B cell (primary cell): ENCODE measurements around the gene RILPL2. TPM values are rescaled to one million over a fixed set of nuclear protein-coding genes. Genes with fewer than 3 reads are reported as not detected.

Experiments used
- ATAC-seq: fragments of 200-7000 bp; cut with Tn5 transposase; one replicate; pipeline ENCODE4 v1.10.0; 2021; ENCODE audit warnings: low read depth, mild to moderate bottlenecking, moderate number of reproducible peaks, moderate library complexity
- CTCF ChIA-PET: fragments of 350-600 bp; sonication (Branson Sonifier 250); formaldehyde crosslinking; loops from one replicate; lab custom pipeline; 2021; ENCODE audit warnings: antibody characterized with exemption, inconsistent platforms; lab: Charles Lee
- POLR2A ChIA-PET: fragments of 350-600 bp; sonication (Branson Sonifier 250); formaldehyde crosslinking; loops from one replicate; lab custom pipeline; 2021; ENCODE audit warnings: antibody characterized with exemption; lab: Charles Lee
- DNase-seq: peaks from one replicate; pipeline ENCODE4 v3.0.0; 2013
- H2AFZ ChIP-seq: 2 replicates; pipeline ENCODE4 v1.6.1; 2012; ENCODE audit warnings: mild to moderate bottlenecking, low read depth, low read length; ENCODE audit not compliant: insufficient read depth, poor library complexity, severe bottlenecking
- H3K27ac ChIP-seq, 2 donors: 1 replicate in 1 of 2; 2 replicates in 1 of 2; pipeline ENCODE4 v1.5.1; 2012 to 2013; ENCODE audit warnings: low read length in 2 of 2, mild to moderate bottlenecking in 2 of 2, moderate library complexity in 1 of 2
- H3K27me3 ChIP-seq, 4 experiments: fragments of 200-600 bp in 1 of 4; sonication (generic) in 1 of 4; replicated peaks in 1 of 4; 1 replicate in 2 of 4; 2 replicates in 2 of 4; pipeline versions ENCODE4 v1.6.1 to v1.7.0; 2013 to 2016; ENCODE audit warnings: low read length in 3 of 4, mild to moderate bottlenecking in 2 of 4, mixed read lengths in 1 of 4, moderate library complexity in 1 of 4; ENCODE audit not compliant: insufficient read depth in 4 of 4, control insufficient read depth in 3 of 4; ENCODE audit errors: control extremely low read depth in 1 of 4
- H3K36me3 ChIP-seq, 2 experiments: replicated peaks in 1 of 2; 1 replicate in 1 of 2; 2 replicates in 1 of 2; pipeline versions ENCODE4 v1.6.1 to v1.7.1; 2013; ENCODE audit warnings: low read length in 1 of 2; ENCODE audit not compliant: insufficient read depth in 2 of 2, control insufficient read depth in 1 of 2; ENCODE audit errors: control extremely low read depth in 1 of 2, extremely low read depth in 1 of 2
- H3K4me1 ChIP-seq, 2 donors: fragments of 200-600 bp in 1 of 2; sonication (generic) in 1 of 2; 1 replicate in 1 of 2; 2 replicates in 1 of 2; pipeline versions ENCODE4 v1.5.1 to v1.6.1; 2013 to 2017; ENCODE audit warnings: low read length in 2 of 2; ENCODE audit not compliant: control insufficient read depth in 2 of 2, insufficient read depth in 2 of 2
- H3K4me2 ChIP-seq: replicated peaks from 2 replicates; pipeline ENCODE3; 2012; ENCODE audit warnings: mild to moderate bottlenecking, low read depth, low read length; ENCODE audit not compliant: poor library complexity, severe bottlenecking
- H3K4me3 ChIP-seq, 5 experiments: fragments of 200-600 bp in 1 of 5; sonication (generic) in 1 of 5; 1 replicate in 3 of 5; 2 replicates in 2 of 5; pipeline versions ENCODE4 v1.5.1 to v1.7.0; 2011 to 2016; ENCODE audit warnings: low read length in 4 of 5, mild to moderate bottlenecking in 4 of 5, low read depth in 2 of 5, control low read depth in 1 of 5, moderate library complexity in 1 of 5; ENCODE audit not compliant: insufficient read depth in 1 of 5; ENCODE audit errors: control extremely low read depth in 1 of 5, extremely low read depth in 1 of 5
- H3K79me2 ChIP-seq: fragments of 200-600 bp; sonication (generic); one replicate; pipeline ENCODE4 v1.6.0; 2016; ENCODE audit warnings: low read length; ENCODE audit not compliant: control insufficient read depth, insufficient read depth
- H3K9ac ChIP-seq: fragments of 200-600 bp; sonication (generic); 2 replicates; pipeline ENCODE4 v1.6.1; 2017; ENCODE audit warnings: mild to moderate bottlenecking, low read length, moderate library complexity
- H3K9me3 ChIP-seq, 3 donors: one replicate each; pipeline versions ENCODE4 v1.6.1 to v1.7.1; 2013; ENCODE audit warnings: low read length in 2 of 3; ENCODE audit not compliant: control insufficient read depth in 2 of 3, insufficient read depth in 1 of 3; ENCODE audit errors: control extremely low read depth in 1 of 3
- H4K20me1 ChIP-seq: 2 replicates; pipeline ENCODE4 v1.6.0; 2012; ENCODE audit warnings: mild to moderate bottlenecking, low read length; ENCODE audit not compliant: insufficient read depth, control insufficient read depth, poor library complexity, severe bottlenecking
- H3K27ac Mint-ChIP-seq: one replicate; pipeline ENCODE4 v1.8.0; 2021; ENCODE audit warnings: mixed read lengths
- H3K27me3 Mint-ChIP-seq: one replicate; pipeline ENCODE4 v1.8.0; 2021; ENCODE audit warnings: mixed read lengths
- H3K4me1 Mint-ChIP-seq: one replicate; pipeline ENCODE4 v1.8.0; 2021; ENCODE audit warnings: mixed read lengths
- H3K4me3 Mint-ChIP-seq: one replicate; pipeline ENCODE4 v1.8.0; 2021; ENCODE audit warnings: mixed read lengths
- H3K9me3 Mint-ChIP-seq: one replicate; pipeline ENCODE4 v1.8.0; 2022; ENCODE audit warnings: mixed read lengths; ENCODE audit not compliant: insufficient read depth
- CTCF ChIP-seq: fragments of 200-600 bp; IDR thresholded peaks from one replicate; pipeline ENCODE4 v1.8.0; 2022; ENCODE audit warnings: antibody characterized with exemption, mild to moderate bottlenecking
- EZH2 ChIP-seq: IDR thresholded peaks from 2 replicates; pipeline ENCODE4 v1.6.1; 2012; ENCODE audit warnings: borderline replicate concordance, low read depth, mild to moderate bottlenecking, moderate library complexity, low read length; ENCODE audit not compliant: insufficient read depth, poor library complexity, severe bottlenecking
- WGBS: methylation state at CpG from one replicate; pipeline ENCODE4 v1.1.5; 2013; ENCODE audit warnings: missing lambda C conversion rate; ENCODE audit not compliant: insufficient coverage; 5-methylcytosine and 5-hydroxymethylcytosine counted together
- intact Hi-C: fragments of 100-400 bp; cut with micrococcal nuclease; formaldehyde crosslinking; loops from one replicate; pipeline ENCODE4 v1.10.0; 2022
- polyA plus RNA-seq: library from polyadenylated mRNA; depleted of rRNA; stranded (reverse); fragments of >200 nt; gene quantifications from 2 replicates; pipeline ENCODE4 v1.2.3, GENCODE V29; 2012
- total RNA-seq, 2 donors: library from RNA; stranded (reverse); fragments of 120-200 nt in 1 of 2; gene quantifications; 1 replicate in 1 of 2; 2 replicates in 1 of 2; pipeline versions ENCODE4 v1.2.3 to v1.2.4, GENCODE V29; 2013 to 2022

Gene RILPL2
- total and polyA plus RNA-seq, 2 donors (not counting 1 experiment from before 2014, with no cell fraction given): 4.0 to 12.6 TPM

- no peak overlapping the region for H3K4me2 ChIP-seq
- Mint-ChIP-seq H3K27ac (no peak overlapping the region), H3K4me3 (no peak overlapping the region), H3K27me3 (no peaks in the 10 kb centered on the region), H3K9me3 (no peaks in the 10 kb centered on the region), H3K4me1 (peaks cover 3% of the 10 kb centered on the region)
- POLR2A ChIA-PET: interaction anchor here (0.7 kb wide), 2 partner anchors 74 to 75 kb away, joined by 8 to 10 read pairs; no protein-coding TSS in a partner anchor
- no peak overlapping the region for H3K27ac ChIP-seq
- H3K27me3 ChIP-seq: no peaks in the 10 kb centered on the region
- H2AFZ ChIP-seq: no peak overlapping the region
- H3K9ac ChIP-seq: no peak overlapping the region
- no peaks in the 10 kb centered on the region for H3K4me1 ChIP-seq
- DNase-seq (no peak), ATAC-seq (no peak)
- CTCF ChIA-PET: no interaction called here
- H3K4me3 ChIP-seq: no peak overlapping the region
- intact Hi-C loops: no loop called here
- peaks cover 16 to 52% of the 10 kb centered on the region in 2 experiments for H3K36me3 ChIP-seq
- TF ChIP-seq CTCF (no peak), EZH2 (no peak)
- peaks cover 18% of the 10 kb centered on the region for H4K20me1 ChIP-seq
- no peaks in the 10 kb centered on the region for H3K9me3 ChIP-seq
- peaks cover 70% of the 10 kb centered on the region for H3K79me2 ChIP-seq
- WGBS: 100% methylated on average over 8 of the region's 10 CpGs
These were observed 38.3 kb downstream of the RILPL2 start for GRCh38 chr12:123398177-123398549.

GRCh38 chr12:123397400-123397799, 39.1 kb downstream of the RILPL2 start:
- peaks cover 16 to 51% of the 10 kb centered on the region in 2 experiments for H3K36me3 ChIP-seq
- H3K4me3 Mint-ChIP-seq: no peak overlapping the region
- ChIA-PET CTCF (interaction anchor here (0.7 to 1.1 kb wide), 2 partner anchors 71 to 169 kb away, joined by 4 to 6 read pairs; no protein-coding TSS in a partner anchor), POLR2A (interaction anchor here (0.6 to 0.7 kb wide), 3 partner anchors 32 to 76 kb away, joined by 6 to 10 read pairs (median 8); no protein-coding TSS in a partner anchor)
- H3K4me2 ChIP-seq: no peak overlapping the region
- peaks cover under 1% of the 10 kb centered on the region for H3K4me1 Mint-ChIP-seq
- H3K27me3 ChIP-seq: no peaks in the 10 kb centered on the region
- H3K27ac Mint-ChIP-seq: no peak overlapping the region
- peaks cover 74% of the 10 kb centered on the region for H3K79me2 ChIP-seq
- DNase-seq: no peak
- no peak overlapping the region for H3K27ac ChIP-seq
- no peaks in the 10 kb centered on the region for H3K4me1 ChIP-seq
- H2AFZ ChIP-seq: no peak overlapping the region
- no peaks in the 10 kb centered on the region for H3K9me3 Mint-ChIP-seq
- no peak for TF ChIP-seq CTCF
- TF ChIP-seq EZH2: no peak
- H4K20me1 ChIP-seq: peaks cover 17% of the 10 kb centered on the region
- no peak overlapping the region for H3K9ac ChIP-seq
- no peaks in the 10 kb centered on the region for H3K27me3 Mint-ChIP-seq
- ATAC-seq: no peak
- H3K4me3 ChIP-seq: no peak overlapping the region
- intact Hi-C loops: no loop called here
- WGBS: no CpG with 5 or more reads among the region's 6 CpGs
- H3K9me3 ChIP-seq: no peaks in the 10 kb centered on the region
